Suprapubic skin (tissue), 4 donors: Measurements from ENCODE around the gene TIGAR. TPM values are rescaled to one million over a fixed set of nuclear protein-coding genes. Genes with fewer than 3 reads are reported as not detected.

Experiments used
- DNase-seq, 2 donors: peaks; one replicate each; pipeline ENCODE4 v3.0.0-alpha.2; 2019; ENCODE audit warnings: low spot score in 2 of 2
- H3K27ac ChIP-seq: fragments of 200-600 bp; sonication (generic); one replicate; pipeline ENCODE4 v1.5.1; 2019
- H3K27me3 ChIP-seq: fragments of 200-600 bp; sonication (generic); one replicate; pipeline ENCODE4 v1.5.1; 2019
- H3K36me3 ChIP-seq: fragments of 200-600 bp; sonication (generic); one replicate; pipeline ENCODE4 v1.5.1; 2019
- H3K4me1 ChIP-seq: fragments of 200-600 bp; sonication (generic); one replicate; pipeline ENCODE4 v1.5.1; 2019
- H3K4me3 ChIP-seq: fragments of 200-600 bp; sonication (generic); one replicate; pipeline ENCODE4 v1.5.1; 2019; ENCODE audit warnings: mild to moderate bottlenecking
- H3K9me3 ChIP-seq: fragments of 200-600 bp; sonication (generic); one replicate; pipeline ENCODE4 v1.5.1; 2019
- EP300 ChIP-seq: sonication (generic); formaldehyde crosslinking; IDR thresholded peaks from one replicate; pipeline ENCODE4 v1.6.1; 2017; ENCODE audit warnings: antibody characterized with exemption
- POLR2A ChIP-seq, 2 donors: fragments of 450-650 bp; IDR thresholded peaks; one replicate each; pipeline ENCODE4 v1.6.1; 2017; ENCODE audit warnings: antibody characterized with exemption in 2 of 2, mild to moderate bottlenecking in 2 of 2, moderate library complexity in 2 of 2
- POLR2AphosphoS5 ChIP-seq, 3 donors: sonication (generic); formaldehyde crosslinking; IDR thresholded peaks; one replicate each; pipeline ENCODE4 v1.6.1; 2017; ENCODE audit warnings: antibody characterized with exemption in 3 of 3
- WGBS: methylation state at CpG from one replicate; pipeline ENCODE4 v1.1.5; 2018; 5-methylcytosine and 5-hydroxymethylcytosine counted together
- total RNA-seq, 4 donors: library from RNA; depleted of rRNA; stranded (reverse); fragments of >200 nt; gene quantifications; one replicate each; pipeline ENCODE4 v1.1.0, GENCODE V29; 2016
- TF ChIP-seq, protein P1 (sequence below), 2 donors: fragments of 200-600 bp in 1 of 2; fragments of 450-650 bp in 1 of 2; sonication (generic) in 1 of 2; IDR thresholded peaks; one replicate each; pipeline ENCODE4 v1.5.1; 2016 to 2019; ENCODE audit warnings: antibody characterized with exemption in 2 of 2, mild to moderate bottlenecking in 1 of 2, moderate library complexity in 1 of 2

The TIGAR gene
- total RNA-seq, 4 donors from 2014 or later = 1.3 to 6.6 (median 4.7) TPM

DNA sequence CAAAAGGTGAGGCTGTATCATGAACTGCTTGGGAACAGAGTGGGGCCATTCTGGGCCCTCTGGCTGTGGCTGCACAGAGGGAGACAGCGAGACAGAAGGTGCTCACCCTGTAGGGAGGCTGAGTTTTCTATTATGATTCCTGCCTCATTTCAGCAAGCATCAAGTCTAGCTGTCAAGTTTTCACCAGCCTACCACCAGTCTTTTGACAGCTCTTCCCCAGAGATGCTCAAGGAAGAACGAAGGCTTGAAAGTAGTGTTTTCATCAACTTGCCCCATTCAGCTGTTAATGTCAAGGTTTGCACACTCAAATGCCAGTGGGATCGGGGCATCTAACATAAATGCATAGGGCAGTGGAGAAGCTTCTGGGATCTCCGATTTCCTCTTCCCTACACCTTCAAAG, 48.5 kb downstream of the TIGAR start:
- no peaks in the 10 kb centered on the region for H3K9me3 ChIP-seq
- no peak overlapping the region for H3K4me3 ChIP-seq
- TF ChIP-seq EP300 (no peak), POLR2A (IDR thresholded peaks at IDR 0.05) (no peak), POLR2AphosphoS5 (IDR thresholded peaks at IDR 0.05) (no peak)
- TF ChIP-seq, protein P1, sequence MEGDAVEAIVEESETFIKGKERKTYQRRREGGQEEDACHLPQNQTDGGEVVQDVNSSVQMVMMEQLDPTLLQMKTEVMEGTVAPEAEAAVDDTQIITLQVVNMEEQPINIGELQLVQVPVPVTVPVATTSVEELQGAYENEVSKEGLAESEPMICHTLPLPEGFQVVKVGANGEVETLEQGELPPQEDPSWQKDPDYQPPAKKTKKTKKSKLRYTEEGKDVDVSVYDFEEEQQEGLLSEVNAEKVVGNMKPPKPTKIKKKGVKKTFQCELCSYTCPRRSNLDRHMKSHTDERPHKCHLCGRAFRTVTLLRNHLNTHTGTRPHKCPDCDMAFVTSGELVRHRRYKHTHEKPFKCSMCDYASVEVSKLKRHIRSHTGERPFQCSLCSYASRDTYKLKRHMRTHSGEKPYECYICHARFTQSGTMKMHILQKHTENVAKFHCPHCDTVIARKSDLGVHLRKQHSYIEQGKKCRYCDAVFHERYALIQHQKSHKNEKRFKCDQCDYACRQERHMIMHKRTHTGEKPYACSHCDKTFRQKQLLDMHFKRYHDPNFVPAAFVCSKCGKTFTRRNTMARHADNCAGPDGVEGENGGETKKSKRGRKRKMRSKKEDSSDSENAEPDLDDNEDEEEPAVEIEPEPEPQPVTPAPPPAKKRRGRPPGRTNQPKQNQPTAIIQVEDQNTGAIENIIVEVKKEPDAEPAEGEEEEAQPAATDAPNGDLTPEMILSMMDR (IDR thresholded peaks at IDR 0.05) = no peak
- no peak overlapping the region for H3K27ac ChIP-seq
- H3K4me1 ChIP-seq = no peaks in the 10 kb centered on the region
- H3K27me3 ChIP-seq = peaks cover 6% of the 10 kb centered on the region
- 90% methylated on average over 4 of the region's 4 CpGs for WGBS
- no peaks in the 10 kb centered on the region for H3K36me3 ChIP-seq
- no peak for DNase-seq

- H3K27me3 ChIP-seq = peaks cover 8% of the 10 kb centered on the region
- H3K36me3 ChIP-seq = no peaks in the 10 kb centered on the region
- no peak overlapping the region for H3K27ac ChIP-seq
- H3K9me3 ChIP-seq = no peaks in the 10 kb centered on the region
- H3K4me1 ChIP-seq = no peaks in the 10 kb centered on the region
- TF ChIP-seq POLR2A (IDR thresholded peaks at IDR 0.05) (no peak), EP300 (no peak), POLR2AphosphoS5 (IDR thresholded peaks at IDR 0.05) (no peak)
- TF ChIP-seq, protein P1 (IDR thresholded peaks at IDR 0.05) = no peak
- 98% methylated on average over 29 of the region's 31 CpGs for WGBS
- no peak overlapping the region for H3K4me3 ChIP-seq
- no peak for DNase-seq
Observed at GRCh38 chr12:4370265-4370664, 49.3 kb downstream of the TIGAR start.

GRCh38 chr12:4372653-4373052, 51.6 kb downstream of the TIGAR start:
- Histone ChIP-seq H3K27me3 (peaks cover 8% of the 10 kb centered on the region), H3K4me3 (no peak overlapping the region), H3K9me3 (no peaks in the 10 kb centered on the region), H3K4me1 (no peaks in the 10 kb centered on the region), H3K36me3 (no peaks in the 10 kb centered on the region), H3K27ac (no peak overlapping the region)
- 94% methylated on average over 2 of the region's 2 CpGs for WGBS
- TF ChIP-seq POLR2AphosphoS5 (IDR thresholded peaks at IDR 0.05) (no peak), EP300 (no peak), POLR2A (IDR thresholded peaks at IDR 0.05) (no peak)
- TF ChIP-seq, protein P1 (IDR thresholded peaks at IDR 0.05) = no peak
- DNase-seq = no peak

GRCh38 chr12:4375449-4375848, 54.4 kb downstream of the TIGAR start:
- H3K4me3 ChIP-seq = no peak overlapping the region
- no peaks in the 10 kb centered on the region for H3K4me1 ChIP-seq
- 81% methylated on average over 6 of the region's 6 CpGs for whole genome bisulfite sequencing
- no peak overlapping the region for H3K27ac ChIP-seq
- TF ChIP-seq, protein P1 (IDR thresholded peaks at IDR 0.05) = no peak
- no peak for TF ChIP-seq POLR2AphosphoS5 (IDR thresholded peaks at IDR 0.05)
- TF ChIP-seq EP300 = no peak
- no peak for TF ChIP-seq POLR2A (IDR thresholded peaks at IDR 0.05)
- H3K36me3 ChIP-seq = no peaks in the 10 kb centered on the region
- H3K27me3 ChIP-seq = peaks cover 11% of the 10 kb centered on the region
- DNase-seq = no peak
- no peaks in the 10 kb centered on the region for H3K9me3 ChIP-seq

- TF ChIP-seq EP300 (no peak), POLR2AphosphoS5 (IDR thresholded peaks at IDR 0.05) (no peak), POLR2A (IDR thresholded peaks at IDR 0.05) (no peak)
- TF ChIP-seq, protein P1 (IDR thresholded peaks at IDR 0.05) = no peak
- no peaks in the 10 kb centered on the region for H3K36me3 ChIP-seq
- peaks cover 12% of the 10 kb centered on the region for H3K27me3 ChIP-seq
- 88% methylated on average over 1 of the region's 1 CpG for WGBS
- no peak for DNase-seq
- no peaks in the 10 kb centered on the region for H3K9me3 ChIP-seq
- no peak overlapping the region for H3K4me3 ChIP-seq
- H3K27ac ChIP-seq = no peak overlapping the region
- no peaks in the 10 kb centered on the region for H3K4me1 ChIP-seq
Observed at GRCh38 chr12:4378772-4379171, 57.8 kb downstream of the TIGAR start.
